Hair follicular keratinocyte (primary cell): Measurements from ENCODE around the gene ZNF730. TPM values are rescaled to one million over a fixed set of nuclear protein-coding genes. Genes with fewer than 3 reads are reported as not detected.

Experiments
- total RNA-seq: library from RNA; depleted of rRNA; stranded (reverse); fragments of >200 nt; gene quantifications from 2 replicates; pipeline ENCODE4 v1.2.3, GENCODE V29; 2015

Gene ZNF730
- total RNA-seq, result 0.39 and 0.53 TPM in 2 replicates

DNA sequence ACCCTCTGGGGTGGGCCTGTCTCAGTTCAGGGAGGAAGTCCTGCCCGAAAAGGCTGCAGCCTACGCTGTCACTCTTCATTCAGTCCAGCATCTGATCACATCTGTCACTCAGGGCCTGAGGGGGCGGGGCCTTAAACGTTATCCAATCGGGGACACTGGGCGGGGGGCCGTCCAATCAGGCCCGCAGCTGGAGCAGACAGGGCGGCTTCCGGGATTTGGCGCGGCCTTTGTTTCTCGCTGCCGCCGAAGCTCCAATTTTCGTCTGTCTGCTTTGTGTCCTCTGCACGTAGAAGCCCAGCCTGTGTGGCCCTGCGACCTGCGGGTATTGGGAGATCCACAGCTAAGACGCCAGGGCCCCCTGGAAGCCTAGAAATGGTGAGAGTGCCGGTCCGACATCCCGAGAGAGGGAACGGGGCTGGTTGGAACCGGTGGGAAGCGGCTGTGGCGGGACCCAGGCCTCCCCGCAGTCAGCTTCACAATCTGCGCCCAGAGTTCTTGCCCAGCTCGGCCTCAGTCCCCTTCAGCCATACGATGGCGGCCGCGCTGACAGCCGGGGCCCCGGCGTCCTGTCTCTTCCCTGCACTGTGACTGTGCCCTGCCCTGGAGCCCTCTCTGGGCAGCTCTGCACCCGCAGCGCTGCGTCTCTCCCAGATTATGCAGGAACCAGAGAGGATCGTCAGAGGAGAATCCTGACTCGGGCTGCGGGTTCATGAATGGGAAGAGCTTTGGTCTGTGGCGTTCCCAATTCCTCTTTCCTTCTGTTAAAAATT is at the start of gene ZNF730:
Gene ZNF730 (plus strand): TSS at position 224 of the 770 bp plus-strand sequence. CDS start 149 bp downstream, at position 373.

Other genes starting within 250 kb of the ZNF730 start
- gene ZNF728, start 113.8 kb upstream of the ZNF730 start, total RNA-seq, result 0.19 TPM in 1 of 2 replicates, not detected in the other
- gene ZNF724, start 133.4 kb downstream of the ZNF730 start, total RNA-seq, result 2.5 and 5.0 TPM in 2 replicates